Liver (tissue), 3 donors: ENCODE data around the gene SHC3.

ENCODE experiments used
- ATF3 ChIP-seq: IDR thresholded peaks from 2 replicates; pipeline ENCODE4 v1.6.1; 2016; ENCODE audit warnings: antibody characterized with exemption
- CTCF ChIP-seq: fragments of 150-350 bp; IDR thresholded peaks from 2 replicates; pipeline ENCODE4 v1.5.1; 2017; ENCODE audit warnings: improper control_type of control experiment, low read depth, low read length; ENCODE audit not compliant: missing input control
- EGR1 ChIP-seq, 2 donors: IDR thresholded peaks; 2 replicates each; pipeline ENCODE4 v1.6.1; 2016 to 2018; ENCODE audit warnings: antibody characterized with exemption in 2 of 2, low read depth in 2 of 2
- FOXA1 ChIP-seq: IDR thresholded peaks from 2 replicates; pipeline ENCODE4 v1.6.1; 2016; ENCODE audit warnings: antibody characterized with exemption
- JUND ChIP-seq, 2 donors: IDR thresholded peaks; 2 replicates each; pipeline ENCODE4 v1.6.1; 2016; ENCODE audit warnings: antibody characterized with exemption in 2 of 2
- MAX ChIP-seq: IDR thresholded peaks from 2 replicates; pipeline ENCODE4 v1.6.1; 2016; ENCODE audit warnings: antibody characterized with exemption
- RAD21 ChIP-seq, 2 donors: IDR thresholded peaks; 2 replicates each; pipeline ENCODE4 v1.6.1; 2016; ENCODE audit warnings: antibody characterized with exemption in 2 of 2, mild to moderate bottlenecking in 2 of 2
- REST ChIP-seq: IDR thresholded peaks from 2 replicates; pipeline ENCODE4 v1.6.1; 2016; ENCODE audit warnings: antibody characterized with exemption, mild to moderate bottlenecking
- SP1 ChIP-seq: IDR thresholded peaks from 2 replicates; pipeline ENCODE4 v1.6.1; 2018; ENCODE audit warnings: antibody characterized with exemption, mild to moderate bottlenecking
- TAF1 ChIP-seq: conservative IDR thresholded peaks from 2 replicates; pipeline ENCODE4 v1.6.1; 2016; ENCODE audit warnings: antibody characterized with exemption, mild to moderate bottlenecking
- ZBTB33 ChIP-seq: IDR thresholded peaks from 2 replicates; pipeline ENCODE4 v1.6.1; 2016; ENCODE audit warnings: antibody characterized with exemption
- donor health status: healthy.
- donor health status: healthy.

GRCh38 chr9:89032661-89033060, 146.0 kb downstream of the SHC3 start:
- TF ChIP-seq CTCF (no peak), EGR1 (IDR thresholded peaks at IDR 0.05; ENCODE audit: low read depth in 2 of 2) (no peak), ZBTB33 (no peak), ATF3 (no peak), JUND (IDR thresholded peaks at IDR 0.05) (no peak), REST (no peak), TAF1 (no peak), FOXA1 (no peak), RAD21 (IDR thresholded peaks at IDR 0.05) (no peak), MAX (no peak), SP1 (no peak)
